HCT116 (cell line): Measurements from ENCODE around the gene ACTRT2.

Experiments
- EZH2 ChIP-seq: fragments of 200-600 bp; sonication (generic); IDR thresholded peaks from 2 replicates; pipeline ENCODE4 v1.6.1; 2017; ENCODE audit warnings: antibody characterized with exemption, mixed run types
- FOSL1 ChIP-seq: IDR thresholded peaks from 2 replicates; pipeline ENCODE4 v1.6.1; 2012; ENCODE audit warnings: low read depth
- MAX ChIP-seq: IDR thresholded peaks from 2 replicates; pipeline ENCODE4 v1.6.1; 2012
- POLR2A ChIP-seq: IDR thresholded peaks from 2 replicates; pipeline ENCODE4 v1.7.0; 2011; ENCODE audit warnings: borderline replicate concordance; ENCODE audit not compliant: insufficient read depth, insufficient read length; ENCODE audit errors: extremely low read depth
- POLR2AphosphoS5 ChIP-seq: IDR thresholded peaks from 2 replicates; pipeline ENCODE4 v1.6.1; 2011; ENCODE audit warnings: mild to moderate bottlenecking, low read depth, low read length, moderate library complexity
- REST ChIP-seq: IDR thresholded peaks from 2 replicates; pipeline ENCODE4 v1.6.1; 2012; ENCODE audit warnings: low read depth
- SP1 ChIP-seq: IDR thresholded peaks from 2 replicates; pipeline ENCODE4 v1.6.1; 2012; ENCODE audit warnings: low read depth
- TCF7L2 ChIP-seq: IDR thresholded peaks from 2 replicates; pipeline ENCODE4 v1.7.0; 2011; ENCODE audit warnings: borderline replicate concordance, inconsistent platforms; ENCODE audit not compliant: insufficient read depth, insufficient read length; ENCODE audit errors: extremely low read depth
- ZBTB33 ChIP-seq: IDR thresholded peaks from 2 replicates; pipeline ENCODE4 v1.6.1; 2011; ENCODE audit warnings: mild to moderate bottlenecking, low read length, moderate library complexity; ENCODE audit not compliant: insufficient replicate concordance; ENCODE audit errors: extremely low read depth
- TF ChIP-seq, protein P1 (sequence below), 3 experiments: fragments of 200-600 bp in 1 of 3; sonication (generic) in 1 of 3; IDR thresholded peaks in 2 of 3; conservative IDR thresholded peaks in 1 of 3; 2 replicates each; pipeline ENCODE4 v1.5.1; 2012 to 2017; ENCODE audit warnings: low read depth in 2 of 3, low read length in 2 of 3, antibody characterized with exemption in 1 of 3, borderline replicate concordance in 1 of 3, control low read depth in 1 of 3, mild to moderate bottlenecking in 1 of 3, mixed read lengths in 1 of 3, mixed run types in 1 of 3, moderate library complexity in 1 of 3; ENCODE audit not compliant: insufficient read depth in 1 of 3

GRCh38 chr1:3058263-3059030 lies 37.2 kb downstream of the ACTRT2 start:
- no peak for TF ChIP-seq POLR2A
- TF ChIP-seq, protein P1, sequence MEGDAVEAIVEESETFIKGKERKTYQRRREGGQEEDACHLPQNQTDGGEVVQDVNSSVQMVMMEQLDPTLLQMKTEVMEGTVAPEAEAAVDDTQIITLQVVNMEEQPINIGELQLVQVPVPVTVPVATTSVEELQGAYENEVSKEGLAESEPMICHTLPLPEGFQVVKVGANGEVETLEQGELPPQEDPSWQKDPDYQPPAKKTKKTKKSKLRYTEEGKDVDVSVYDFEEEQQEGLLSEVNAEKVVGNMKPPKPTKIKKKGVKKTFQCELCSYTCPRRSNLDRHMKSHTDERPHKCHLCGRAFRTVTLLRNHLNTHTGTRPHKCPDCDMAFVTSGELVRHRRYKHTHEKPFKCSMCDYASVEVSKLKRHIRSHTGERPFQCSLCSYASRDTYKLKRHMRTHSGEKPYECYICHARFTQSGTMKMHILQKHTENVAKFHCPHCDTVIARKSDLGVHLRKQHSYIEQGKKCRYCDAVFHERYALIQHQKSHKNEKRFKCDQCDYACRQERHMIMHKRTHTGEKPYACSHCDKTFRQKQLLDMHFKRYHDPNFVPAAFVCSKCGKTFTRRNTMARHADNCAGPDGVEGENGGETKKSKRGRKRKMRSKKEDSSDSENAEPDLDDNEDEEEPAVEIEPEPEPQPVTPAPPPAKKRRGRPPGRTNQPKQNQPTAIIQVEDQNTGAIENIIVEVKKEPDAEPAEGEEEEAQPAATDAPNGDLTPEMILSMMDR (IDR thresholded peaks at IDR 0.05 in 2 of 3, conservative IDR thresholded peaks at IDR 0.05 in 1 of 3; ENCODE audit: borderline replicate concordance in 1 of 3, insufficient read depth in 1 of 3, low read depth in 2 of 3, low read length in 2 of 3), result no peak
- no peak for TF ChIP-seq REST
- no peak for TF ChIP-seq MAX
- no peak for TF ChIP-seq FOSL1
- TF ChIP-seq EZH2, result no peak
- TF ChIP-seq TCF7L2, result no peak
- TF ChIP-seq ZBTB33, result no peak
- TF ChIP-seq POLR2AphosphoS5, result no peak
- TF ChIP-seq SP1, result no peak
